ENCODE data around the gene TLDC2.
"Not testable (repeated sequence)": the region's sequence is repeated elsewhere in the genome, so short reads cannot be mapped to it uniquely, and the experiment has no call there.

TLDC2 gene

GRCh38 chr20:36836591-36837269 lies 39.2 kb upstream of the TLDC2 start:
- H3K4me3 ChIP-seq (ENCODE audit: low read depth, low read length) = no peak overlapping the region
- no peak overlapping the region for H2AFZ ChIP-seq (ENCODE audit: low read length, unreplicated experiment)
- H3K79me2 ChIP-seq (ENCODE audit: control insufficient read depth, insufficient read depth, low read length, unreplicated experiment) = peaks cover 16% of the 10 kb centered on the region
- H3K27ac ChIP-seq (ENCODE audit: low read depth, low read length) = peak overlapping the region; percentile 33
- H3K4me1 ChIP-seq (ENCODE audit: control insufficient read depth, insufficient read depth, low read length, unreplicated experiment) = peaks cover 28% of the 10 kb centered on the region
- no peaks in the 10 kb centered on the region for H3K27me3 ChIP-seq (ENCODE audit: insufficient read depth, low read length)
- no peaks in the 10 kb centered on the region for H3K36me3 ChIP-seq (ENCODE audit: insufficient read depth, low read length)

GRCh38 chr20:36838376-36838775 lies 37.6 kb upstream of the TLDC2 start:
- peaks cover 13% of the 10 kb centered on the region for H3K4me1 ChIP-seq (ENCODE audit: control insufficient read depth, insufficient read depth, low read length, unreplicated experiment)
- H3K4me3 ChIP-seq (ENCODE audit: low read depth, low read length); H3K36me3 ChIP-seq (ENCODE audit: insufficient read depth, low read length); H3K27me3 ChIP-seq (ENCODE audit: insufficient read depth, low read length); H2AFZ ChIP-seq (ENCODE audit: low read length, unreplicated experiment); H3K27ac ChIP-seq (ENCODE audit: low read depth, low read length): not testable (repeated sequence)
- peaks cover 16% of the 10 kb centered on the region for H3K79me2 ChIP-seq (ENCODE audit: control insufficient read depth, insufficient read depth, low read length, unreplicated experiment)

- H3K79me2 ChIP-seq (ENCODE audit: control insufficient read depth, insufficient read depth, low read length, unreplicated experiment) = peaks cover 16% of the 10 kb centered on the region
- no peak overlapping the region for H2AFZ ChIP-seq (ENCODE audit: low read length, unreplicated experiment)
- no peaks in the 10 kb centered on the region for H3K27me3 ChIP-seq (ENCODE audit: insufficient read depth, low read length)
- no peak overlapping the region for H3K4me3 ChIP-seq (ENCODE audit: low read depth, low read length)
- no peaks in the 10 kb centered on the region for H3K36me3 ChIP-seq (ENCODE audit: insufficient read depth, low read length)
- no peak overlapping the region for H3K27ac ChIP-seq (ENCODE audit: low read depth, low read length)
- H3K4me1 ChIP-seq (ENCODE audit: control insufficient read depth, insufficient read depth, low read length, unreplicated experiment) = peaks cover 12% of the 10 kb centered on the region
These were observed 36.8 kb upstream of the TLDC2 start for GRCh38 chr20:36839150-36839549.

GRCh38 chr20:36841030-36841429 lies 34.9 kb upstream of the TLDC2 start:
- not testable (repeated sequence) for H3K27ac ChIP-seq (ENCODE audit: low read depth, low read length)

GRCh38 chr20:36845288-36845971 lies 30.5 kb upstream of the TLDC2 start:
- no peaks in the 10 kb centered on the region for H3K27me3 ChIP-seq (ENCODE audit: insufficient read depth, low read length)
- peaks cover 50% of the 10 kb centered on the region for H3K4me1 ChIP-seq (ENCODE audit: control insufficient read depth, insufficient read depth, low read length, unreplicated experiment)
- H2AFZ ChIP-seq (ENCODE audit: low read length, unreplicated experiment) = no peak overlapping the region
- no peaks in the 10 kb centered on the region; the same call in 1 of the 2 replicates for H3K36me3 ChIP-seq (ENCODE audit: insufficient read depth, low read length)
- peaks cover 34% of the 10 kb centered on the region for H3K79me2 ChIP-seq (ENCODE audit: control insufficient read depth, insufficient read depth, low read length, unreplicated experiment)
- no peak overlapping the region for H3K4me3 ChIP-seq (ENCODE audit: low read depth, low read length)
- H3K27ac ChIP-seq (ENCODE audit: low read depth, low read length) = peak overlapping the region; percentile 93; the same call in 1 of the 2 replicates

More at GRCh38 chr20:36841030-36841429, 34.9 kb upstream of the TLDC2 start:
- Histone ChIP-seq H3K4me1 (ENCODE audit: control insufficient read depth, insufficient read depth, low read length, unreplicated experiment) (peaks cover 15% of the 10 kb centered on the region), H3K79me2 (ENCODE audit: control insufficient read depth, insufficient read depth, low read length, unreplicated experiment) (peaks cover 18% of the 10 kb centered on the region)
- not testable (repeated sequence) for H3K36me3 ChIP-seq (ENCODE audit: insufficient read depth, low read length); H2AFZ ChIP-seq (ENCODE audit: low read length, unreplicated experiment); H3K4me3 ChIP-seq (ENCODE audit: low read depth, low read length); H3K27me3 ChIP-seq (ENCODE audit: insufficient read depth, low read length)

- peaks cover 4% of the 10 kb centered on the region; the same call in 1 of the 2 replicates for H3K36me3 ChIP-seq (ENCODE audit: insufficient read depth, low read length)
- no peaks in the 10 kb centered on the region for H3K27me3 ChIP-seq (ENCODE audit: insufficient read depth, low read length)
- H3K4me3 ChIP-seq (ENCODE audit: low read depth, low read length) = no peak overlapping the region
- peaks cover 50% of the 10 kb centered on the region for H3K4me1 ChIP-seq (ENCODE audit: control insufficient read depth, insufficient read depth, low read length, unreplicated experiment)
- peaks cover 47% of the 10 kb centered on the region for H3K79me2 ChIP-seq (ENCODE audit: control insufficient read depth, insufficient read depth, low read length, unreplicated experiment)
- peak overlapping the region; percentile 93 for H3K27ac ChIP-seq (ENCODE audit: low read depth, low read length)
- H2AFZ ChIP-seq (ENCODE audit: low read length, unreplicated experiment) = no peak overlapping the region
These were observed 28.8 kb upstream of the TLDC2 start for GRCh38 chr20:36847009-36847709.

- peaks cover 50% of the 10 kb centered on the region for H3K4me1 ChIP-seq (ENCODE audit: control insufficient read depth, insufficient read depth, low read length, unreplicated experiment)
- H3K36me3 ChIP-seq (ENCODE audit: insufficient read depth, low read length) = peaks cover 4% of the 10 kb centered on the region; the same call in 1 of the 2 replicates
- H2AFZ ChIP-seq (ENCODE audit: low read length, unreplicated experiment) = no peak overlapping the region
- no peak overlapping the region for H3K4me3 ChIP-seq (ENCODE audit: low read depth, low read length)
- H3K27ac ChIP-seq (ENCODE audit: low read depth, low read length) = peak overlapping the region; percentile 93
- H3K27me3 ChIP-seq (ENCODE audit: insufficient read depth, low read length) = no peaks in the 10 kb centered on the region
- peaks cover 51% of the 10 kb centered on the region for H3K79me2 ChIP-seq (ENCODE audit: control insufficient read depth, insufficient read depth, low read length, unreplicated experiment)
These were observed 28.3 kb upstream of the TLDC2 start for GRCh38 chr20:36847710-36848040.

- Histone ChIP-seq H3K4me1 (ENCODE audit: control insufficient read depth, insufficient read depth, low read length, unreplicated experiment) (peaks cover 50% of the 10 kb centered on the region), H2AFZ (ENCODE audit: low read length, unreplicated experiment) (no peak overlapping the region), H3K36me3 (ENCODE audit: insufficient read depth, low read length) (peaks cover 4% of the 10 kb centered on the region; the same call in 1 of the 2 replicates), H3K27me3 (ENCODE audit: insufficient read depth, low read length) (no peaks in the 10 kb centered on the region), H3K4me3 (ENCODE audit: low read depth, low read length) (no peak overlapping the region), H3K79me2 (ENCODE audit: control insufficient read depth, insufficient read depth, low read length, unreplicated experiment) (peaks cover 53% of the 10 kb centered on the region), H3K27ac (ENCODE audit: low read depth, low read length) (peak overlapping the region; percentile 93)
These were observed 27.8 kb upstream of the TLDC2 start for GRCh38 chr20:36848078-36848660.

- Histone ChIP-seq H3K4me1 (ENCODE audit: control insufficient read depth, insufficient read depth, low read length, unreplicated experiment) (peaks cover 46% of the 10 kb centered on the region), H3K79me2 (ENCODE audit: control insufficient read depth, insufficient read depth, low read length, unreplicated experiment) (peaks cover 55% of the 10 kb centered on the region), H3K27ac (ENCODE audit: low read depth, low read length) (peak overlapping the region; percentile 93), H3K4me3 (ENCODE audit: low read depth, low read length) (no peak overlapping the region), H2AFZ (ENCODE audit: low read length, unreplicated experiment) (no peak overlapping the region), H3K27me3 (ENCODE audit: insufficient read depth, low read length) (no peaks in the 10 kb centered on the region), H3K36me3 (ENCODE audit: insufficient read depth, low read length) (peaks cover 4% of the 10 kb centered on the region; the same call in 1 of the 2 replicates)
These were observed 27.3 kb upstream of the TLDC2 start for GRCh38 chr20:36848677-36849076.

GRCh38 chr20:36849333-36850065 lies 26.4 kb upstream of the TLDC2 start:
- Histone ChIP-seq H3K4me3 (ENCODE audit: low read depth, low read length) (no peak overlapping the region), H2AFZ (ENCODE audit: low read length, unreplicated experiment) (no peak overlapping the region), H3K36me3 (ENCODE audit: insufficient read depth, low read length) (peaks cover 4% of the 10 kb centered on the region; the same call in 1 of the 2 replicates), H3K4me1 (ENCODE audit: control insufficient read depth, insufficient read depth, low read length, unreplicated experiment) (peaks cover 50% of the 10 kb centered on the region), H3K79me2 (ENCODE audit: control insufficient read depth, insufficient read depth, low read length, unreplicated experiment) (peaks cover 61% of the 10 kb centered on the region), H3K27ac (ENCODE audit: low read depth, low read length) (peak overlapping the region; percentile 93), H3K27me3 (ENCODE audit: insufficient read depth, low read length) (no peaks in the 10 kb centered on the region)

Data from ACC112 (cell line).